ENCODE results near the gene LMBR1L. TPM values are rescaled to one million over a fixed set of nuclear protein-coding genes. Genes with fewer than 3 reads are reported as not detected.

The LMBR1L gene
- total and polyA plus RNA-seq, 2 of the 13 experiments (the other 11 are each of a cell fraction or from before 2014, with no cell fraction given) = 12.2 to 65.9 TPM

- TF ChIP-seq ZNF275 (CRISPR knock-in tag; IDR thresholded peaks at IDR 0.05; ENCODE audit: borderline replicate concordance) (no peak), RFXANK (CRISPR knock-in tag; IDR thresholded peaks at IDR 0.05) (no peak), STAT5B (CRISPR knock-in tag; IDR thresholded peaks at IDR 0.05) (no peak), ZNF629 (CRISPR knock-in tag; conservative IDR thresholded peaks at IDR 0.05) (no peak), KLF9 (CRISPR knock-in tag; IDR thresholded peaks at IDR 0.05; ENCODE audit: low read depth) (no peak), ATF1 (CRISPR knock-in tag; IDR thresholded peaks at IDR 0.05) (peak; percentile 86), ZNF468 (CRISPR knock-in tag; IDR thresholded peaks at IDR 0.05) (no peak), SAP130 (CRISPR knock-in tag; IDR thresholded peaks at IDR 0.05; ENCODE audit: low read depth) (peak; percentile 80), SALL1 (CRISPR knock-in tag; IDR thresholded peaks at IDR 0.05) (peak; percentile 76), ZSCAN31 (CRISPR knock-in tag; IDR thresholded peaks at IDR 0.05; ENCODE audit: low read depth) (no peak; the same call in 1 of the 2 replicates), ZFP82 (CRISPR knock-in tag; IDR thresholded peaks at IDR 0.05; ENCODE audit: borderline replicate concordance) (no peak), ZNF639 (CRISPR knock-in tag; conservative IDR thresholded peaks at IDR 0.05) (no peak), DR1 (CRISPR knock-in tag; IDR thresholded peaks at IDR 0.05) (peak; percentile 74; the same call in 1 of the 2 replicates), XBP1 (CRISPR knock-in tag; IDR thresholded peaks at IDR 0.05) (0 out of 2 replicates have a peak, but pooled peaks have one; percentile 26), RBAK (CRISPR knock-in tag; IDR thresholded peaks at IDR 0.05) (no peak), FOXJ3 (CRISPR knock-in tag; IDR thresholded peaks at IDR 0.05; ENCODE audit: borderline replicate concordance) (peak; percentile 50; the same call in 1 of the 2 replicates), KDM5A (IDR thresholded peaks at IDR 0.05; ENCODE audit: borderline replicate concordance, low read length) (no peak; the same call in 1 of the 2 replicates), SPEN (CRISPR knock-in tag; IDR thresholded peaks at IDR 0.05; ENCODE audit: low read depth) (no peak), SALL2 (CRISPR knock-in tag; IDR thresholded peaks at IDR 0.05) (peak; percentile 44; the same call in 1 of the 2 replicates), GFI1 (CRISPR knock-in tag; IDR thresholded peaks at IDR 0.05; ENCODE audit: borderline replicate concordance) (no peak), ELK4 (CRISPR knock-in tag; IDR thresholded peaks at IDR 0.05; ENCODE audit: borderline replicate concordance) (no peak), NKX3-1 (CRISPR knock-in tag; IDR thresholded peaks at IDR 0.05) (0 out of 2 replicates have a peak, but pooled peaks have one; percentile 33), SRY (CRISPR knock-in tag; IDR thresholded peaks at IDR 0.05) (peak; percentile 47; the same call in 1 of the 2 replicates)
- TF ChIP-seq, protein P1, sequence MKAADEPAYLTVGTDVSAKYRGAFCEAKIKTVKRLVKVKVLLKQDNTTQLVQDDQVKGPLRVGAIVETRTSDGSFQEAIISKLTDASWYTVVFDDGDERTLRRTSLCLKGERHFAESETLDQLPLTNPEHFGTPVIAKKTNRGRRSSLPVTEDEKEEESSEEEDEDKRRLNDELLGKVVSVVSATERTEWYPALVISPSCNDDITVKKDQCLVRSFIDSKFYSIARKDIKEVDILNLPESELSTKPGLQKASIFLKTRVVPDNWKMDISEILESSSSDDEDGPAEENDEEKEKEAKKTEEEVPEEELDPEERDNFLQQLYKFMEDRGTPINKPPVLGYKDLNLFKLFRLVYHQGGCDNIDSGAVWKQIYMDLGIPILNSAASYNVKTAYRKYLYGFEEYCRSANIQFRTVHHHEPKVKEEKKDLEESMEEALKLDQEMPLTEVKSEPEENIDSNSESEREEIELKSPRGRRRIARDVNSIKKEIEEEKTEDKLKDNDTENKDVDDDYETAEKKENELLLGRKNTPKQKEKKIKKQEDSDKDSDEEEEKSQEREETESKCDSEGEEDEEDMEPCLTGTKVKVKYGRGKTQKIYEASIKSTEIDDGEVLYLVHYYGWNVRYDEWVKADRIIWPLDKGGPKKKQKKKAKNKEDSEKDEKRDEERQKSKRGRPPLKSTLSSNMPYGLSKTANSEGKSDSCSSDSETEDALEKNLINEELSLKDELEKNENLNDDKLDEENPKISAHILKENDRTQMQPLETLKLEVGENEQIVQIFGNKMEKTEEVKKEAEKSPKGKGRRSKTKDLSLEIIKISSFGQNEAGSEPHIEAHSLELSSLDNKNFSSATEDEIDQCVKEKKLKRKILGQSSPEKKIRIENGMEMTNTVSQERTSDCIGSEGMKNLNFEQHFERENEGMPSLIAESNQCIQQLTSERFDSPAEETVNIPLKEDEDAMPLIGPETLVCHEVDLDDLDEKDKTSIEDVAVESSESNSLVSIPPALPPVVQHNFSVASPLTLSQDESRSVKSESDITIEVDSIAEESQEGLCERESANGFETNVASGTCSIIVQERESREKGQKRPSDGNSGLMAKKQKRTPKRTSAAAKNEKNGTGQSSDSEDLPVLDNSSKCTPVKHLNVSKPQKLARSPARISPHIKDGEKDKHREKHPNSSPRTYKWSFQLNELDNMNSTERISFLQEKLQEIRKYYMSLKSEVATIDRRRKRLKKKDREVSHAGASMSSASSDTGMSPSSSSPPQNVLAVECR (CRISPR knock-in tag; IDR thresholded peaks at IDR 0.05; ENCODE audit: borderline replicate concordance) = peak; percentile 61; the same call in 1 of the 2 replicates
These were observed at the start of gene LMBR1L (continued) for GRCh38 chr12:49110464-49111155.
